Right atrium auricular region (tissue), 2 donors: ENCODE results near the gene FAM89A. TPM values are rescaled to one million over a fixed set of nuclear protein-coding genes. Genes with fewer than 3 reads are reported as not detected.

Source experiments
- DNase-seq: peaks from one replicate; pipeline ENCODE4 v3.0.0-alpha.2; 2019; ENCODE audit warnings: low spot score
- H3K27ac ChIP-seq, 2 donors: fragments of 200-600 bp; sonication (generic); 1 replicate in 1 of 2; 2 replicates in 1 of 2; pipeline ENCODE4 v1.5.1; 2016 to 2019
- H3K27me3 ChIP-seq, 2 donors: fragments of 200-600 bp; sonication (generic); one replicate each; pipeline versions ENCODE4 v1.5.1 to v1.6.0; 2017 to 2019
- H3K36me3 ChIP-seq: fragments of 200-600 bp; sonication (generic); one replicate; pipeline ENCODE4 v1.5.1; 2016
- H3K4me1 ChIP-seq, 2 donors: fragments of 200-600 bp; sonication (generic); one replicate each; pipeline versions ENCODE4 v1.5.1 to v1.6.0; 2017 to 2019
- H3K4me3 ChIP-seq, 2 donors: fragments of 200-600 bp; sonication (generic); 1 replicate in 1 of 2; 2 replicates in 1 of 2; pipeline ENCODE4 v1.5.1; 2017 to 2019; ENCODE audit warnings: mild to moderate bottlenecking in 1 of 2, moderate library complexity in 1 of 2
- H3K9me3 ChIP-seq, 2 donors: fragments of 200-600 bp; sonication (generic); one replicate each; pipeline ENCODE4 v1.5.1; 2019
- total RNA-seq, 2 donors: library from RNA; depleted of rRNA; stranded (reverse); fragments of >200 nt; gene quantifications; one replicate each; pipeline ENCODE4 v1.1.0, GENCODE V29; 2016
- TF ChIP-seq, protein P1 (sequence below), 2 donors: fragments of 200-600 bp; sonication (generic); IDR thresholded peaks; one replicate each; pipeline ENCODE4 v1.5.1; 2019; ENCODE audit warnings: antibody characterized with exemption in 2 of 2

The FAM89A gene
- total RNA-seq, 2 donors from 2014 or later = 6.4 to 11.2 TPM

DNA sequence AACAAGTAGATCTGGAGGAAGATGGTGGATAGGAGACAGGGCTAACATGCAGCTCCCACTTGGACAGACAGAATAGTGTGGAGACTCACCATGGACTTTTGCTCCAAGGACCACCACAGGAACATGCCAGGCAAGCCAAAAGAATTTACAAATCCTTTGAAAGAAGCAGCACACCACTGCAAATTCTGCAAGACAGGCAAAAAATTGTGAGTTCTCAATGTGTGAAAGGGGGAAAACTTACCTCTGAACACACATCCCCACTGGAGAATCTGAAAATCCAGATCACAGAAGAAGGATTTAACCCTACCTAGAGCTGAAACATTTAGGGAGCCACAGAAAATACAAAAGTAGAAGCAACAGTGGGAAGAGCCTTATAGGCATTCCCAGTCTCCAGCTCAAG lies 38.2 kb downstream of the FAM89A start:
- DNase-seq = no peak
- Histone ChIP-seq H3K4me3 (no peak overlapping the region), H3K27ac (no peak overlapping the region), H3K9me3 (peaks cover 0 to 27% of the 10 kb centered on the region in 2 donors), H3K36me3 (peaks cover 46% of the 10 kb centered on the region), H3K4me1 (no peaks in the 10 kb centered on the region), H3K27me3 (no peaks in the 10 kb centered on the region)
- TF ChIP-seq, protein P1, sequence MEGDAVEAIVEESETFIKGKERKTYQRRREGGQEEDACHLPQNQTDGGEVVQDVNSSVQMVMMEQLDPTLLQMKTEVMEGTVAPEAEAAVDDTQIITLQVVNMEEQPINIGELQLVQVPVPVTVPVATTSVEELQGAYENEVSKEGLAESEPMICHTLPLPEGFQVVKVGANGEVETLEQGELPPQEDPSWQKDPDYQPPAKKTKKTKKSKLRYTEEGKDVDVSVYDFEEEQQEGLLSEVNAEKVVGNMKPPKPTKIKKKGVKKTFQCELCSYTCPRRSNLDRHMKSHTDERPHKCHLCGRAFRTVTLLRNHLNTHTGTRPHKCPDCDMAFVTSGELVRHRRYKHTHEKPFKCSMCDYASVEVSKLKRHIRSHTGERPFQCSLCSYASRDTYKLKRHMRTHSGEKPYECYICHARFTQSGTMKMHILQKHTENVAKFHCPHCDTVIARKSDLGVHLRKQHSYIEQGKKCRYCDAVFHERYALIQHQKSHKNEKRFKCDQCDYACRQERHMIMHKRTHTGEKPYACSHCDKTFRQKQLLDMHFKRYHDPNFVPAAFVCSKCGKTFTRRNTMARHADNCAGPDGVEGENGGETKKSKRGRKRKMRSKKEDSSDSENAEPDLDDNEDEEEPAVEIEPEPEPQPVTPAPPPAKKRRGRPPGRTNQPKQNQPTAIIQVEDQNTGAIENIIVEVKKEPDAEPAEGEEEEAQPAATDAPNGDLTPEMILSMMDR (IDR thresholded peaks at IDR 0.05) = no peak

DNA sequence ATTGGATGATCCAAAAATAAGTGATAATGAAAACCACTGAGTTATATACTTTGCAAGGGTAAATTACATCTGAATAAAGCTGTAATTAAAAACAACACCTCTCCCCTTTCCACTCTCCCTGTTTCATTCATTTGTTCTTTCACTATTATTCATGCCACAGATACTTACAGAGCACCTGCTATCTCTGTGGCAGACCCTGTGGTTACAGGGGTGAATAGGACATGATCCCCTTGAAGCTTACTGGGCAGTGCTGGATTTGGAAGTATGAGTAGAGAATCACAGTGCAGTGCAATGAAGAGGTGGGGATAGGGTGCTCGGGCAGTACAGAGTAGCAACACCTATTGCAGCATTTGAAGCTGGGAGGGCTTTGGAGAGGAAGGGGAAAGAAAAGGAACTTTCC lies 39.4 kb downstream of the FAM89A start:
- no peak overlapping the region for H3K4me3 ChIP-seq
- peaks cover 58% of the 10 kb centered on the region for H3K36me3 ChIP-seq
- no peak for DNase-seq
- no peaks in the 10 kb centered on the region for H3K27me3 ChIP-seq
- no peak overlapping the region for H3K27ac ChIP-seq
- peaks cover 0 to 26% of the 10 kb centered on the region in 2 donors for H3K9me3 ChIP-seq
- TF ChIP-seq, protein P1 (IDR thresholded peaks at IDR 0.05) = no peak
- no peaks in the 10 kb centered on the region for H3K4me1 ChIP-seq

DNA sequence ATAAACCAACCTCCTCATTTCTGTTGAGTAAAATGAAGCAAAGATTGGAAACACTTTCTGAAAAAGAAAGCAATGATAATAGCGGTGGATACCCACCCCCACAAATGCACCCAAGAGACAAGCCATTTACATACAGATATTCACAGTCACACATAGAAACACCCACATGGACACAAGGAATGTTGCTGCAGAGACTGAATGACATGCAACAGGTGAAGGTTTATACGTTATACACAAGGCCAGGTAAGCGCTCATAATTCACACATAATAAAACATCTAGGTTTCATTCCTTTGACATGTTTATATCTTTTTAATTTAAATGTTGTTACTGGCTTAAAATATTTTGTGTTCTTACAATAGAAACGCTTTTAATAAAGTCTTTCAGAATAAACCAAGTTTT lies 39.9 kb downstream of the FAM89A start:
- TF ChIP-seq, protein P1 (IDR thresholded peaks at IDR 0.05) = no peak
- no peak for DNase-seq
- H3K36me3 ChIP-seq = peaks cover 59% of the 10 kb centered on the region

DNA sequence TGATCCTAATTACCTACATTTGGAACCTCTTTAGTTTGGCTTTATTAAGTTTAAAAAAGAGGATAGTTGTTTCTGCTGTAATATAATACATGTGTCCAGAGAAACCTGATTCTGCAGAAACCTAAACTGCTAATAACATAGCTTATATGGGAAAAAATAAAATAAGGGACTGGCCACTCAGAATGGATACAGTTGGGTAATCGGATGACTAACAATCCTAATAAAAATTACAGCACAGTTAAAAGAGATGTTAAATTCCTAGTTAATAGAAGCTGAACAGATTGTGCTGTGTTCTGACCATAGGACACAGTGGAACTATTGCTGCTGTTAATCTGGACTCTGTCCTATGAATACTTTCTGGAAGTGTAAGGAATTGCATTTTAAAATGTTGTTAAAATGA lies 45.2 kb downstream of the FAM89A start:
- Histone ChIP-seq H3K9me3 (no peaks in the 10 kb centered on the region), H3K4me3 (no peak overlapping the region), H3K36me3 (peaks cover 60% of the 10 kb centered on the region), H3K27ac (no peak overlapping the region), H3K27me3 (no peaks in the 10 kb centered on the region), H3K4me1 (no peaks in the 10 kb centered on the region)
- TF ChIP-seq, protein P1 (IDR thresholded peaks at IDR 0.05) = no peak
- DNase-seq = no peak

More for the DNA sequence above, 39.9 kb downstream of the FAM89A start:
- no peaks in the 10 kb centered on the region for H3K27me3 ChIP-seq
- no peaks in the 10 kb centered on the region for H3K4me1 ChIP-seq
- no peak overlapping the region for H3K27ac ChIP-seq
- no peak overlapping the region for H3K4me3 ChIP-seq
- H3K9me3 ChIP-seq = peaks cover 0 to 23% of the 10 kb centered on the region in 2 donors

DNA sequence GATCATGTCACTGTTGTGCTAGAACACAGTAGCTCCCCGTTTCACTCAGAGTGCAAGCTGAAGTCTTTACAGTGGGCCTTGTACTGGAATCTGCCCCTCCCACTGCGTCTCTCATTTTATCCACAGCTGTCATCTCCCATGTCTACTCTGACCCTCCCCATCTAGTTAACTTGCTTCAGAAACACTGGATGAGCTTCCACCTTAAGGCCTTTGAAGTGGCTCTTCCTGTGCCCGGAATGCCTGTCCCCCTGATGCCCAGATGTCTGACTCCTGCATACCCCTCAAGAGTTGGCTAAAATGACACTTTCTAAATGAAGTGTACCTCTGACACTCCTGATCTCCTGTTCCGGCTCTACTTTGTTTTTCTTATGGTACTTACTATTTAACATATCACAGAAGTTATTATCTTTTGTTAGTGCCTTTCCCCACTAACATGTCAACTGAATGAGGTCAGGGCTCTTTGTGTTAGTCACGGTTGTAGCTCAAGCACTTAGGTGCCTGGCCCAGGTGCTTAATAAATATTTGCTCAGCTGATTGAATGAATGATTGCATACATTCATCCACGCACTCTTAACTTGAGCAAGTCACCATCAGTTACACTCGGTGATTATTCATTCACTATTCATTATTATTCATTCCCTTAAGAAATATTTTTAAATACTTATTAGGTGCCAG lies 47.8 kb downstream of the FAM89A start:
- no peaks in the 10 kb centered on the region for H3K27me3 ChIP-seq
- H3K27ac ChIP-seq = no peak overlapping the region
- TF ChIP-seq, protein P1 (IDR thresholded peaks at IDR 0.05) = no peak
- H3K36me3 ChIP-seq = peaks cover 34% of the 10 kb centered on the region
- H3K4me1 ChIP-seq = no peaks in the 10 kb centered on the region
- no peak for DNase-seq
- H3K4me3 ChIP-seq = no peak overlapping the region
- no peaks in the 10 kb centered on the region for H3K9me3 ChIP-seq

DNA sequence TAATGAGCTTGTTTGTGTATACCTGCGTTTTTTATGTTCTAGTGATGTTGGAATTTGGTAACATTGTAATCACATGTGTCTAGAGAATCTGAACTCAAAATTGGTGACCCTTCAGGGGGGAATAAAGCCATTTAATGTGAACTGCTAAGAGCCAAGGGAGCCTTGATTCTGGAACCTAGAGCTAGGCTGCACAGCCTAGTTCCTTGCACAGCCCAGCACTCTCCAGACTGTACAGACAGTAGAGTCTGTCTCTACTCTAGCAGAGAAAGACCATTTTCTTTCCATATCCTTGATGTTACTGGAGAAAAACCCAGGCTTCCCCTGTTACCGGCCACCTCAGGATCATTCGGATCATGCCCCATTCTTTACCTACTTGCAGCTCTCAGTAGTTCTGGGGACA lies 52.6 kb downstream of the FAM89A start:
- no peak for DNase-seq
- H3K9me3 ChIP-seq = no peaks in the 10 kb centered on the region
- no peaks in the 10 kb centered on the region for H3K27me3 ChIP-seq
- no peaks in the 10 kb centered on the region for H3K4me1 ChIP-seq
- H3K4me3 ChIP-seq = no peak overlapping the region
- TF ChIP-seq, protein P1 (IDR thresholded peaks at IDR 0.05) = no peak
- H3K36me3 ChIP-seq = peaks cover 14% of the 10 kb centered on the region
- H3K27ac ChIP-seq = no peak overlapping the region
